HG03469 (cell line): ENCODE measurements around the gene CHAMP1.

Experiments used
- ATAC-seq: cut with Tn5 transposase; IDR thresholded peaks from one replicate; pipeline ENCODE4 v1.9.1; 2021; ENCODE audit warnings: mild to moderate bottlenecking, moderate library complexity, moderate number of reproducible peaks; ENCODE audit not compliant: unreplicated experiment

CHAMP1 gene

GRCh38 chr13:114314074-114314912, at the start of gene CHAMP1:
CHAMP1 (plus strand) TSS chr13:114314503; CDS start chr13:114323843, 9,340 bp downstream.
- peak; percentile 69 for ATAC-seq

- ATAC-seq, result no peak
Measured at GRCh38 chr13:114264886-114265611, 49.3 kb upstream of the CHAMP1 start.

- ATAC-seq, result no peak
Measured at GRCh38 chr13:114266241-114266640, 48.1 kb upstream of the CHAMP1 start.

GRCh38 chr13:114268344-114269280, 45.7 kb upstream of the CHAMP1 start:
- ATAC-seq, result no peak

GRCh38 chr13:114269281-114269770, 45.0 kb upstream of the CHAMP1 start:
- no peak for ATAC-seq

GRCh38 chr13:114272977-114273376, 41.3 kb upstream of the CHAMP1 start:
- ATAC-seq, result no peak

GRCh38 chr13:114275304-114275703, 39.0 kb upstream of the CHAMP1 start:
- no peak for ATAC-seq

GRCh38 chr13:114279146-114279545, 35.2 kb upstream of the CHAMP1 start:
- no peak for ATAC-seq

- ATAC-seq, result no peak
Measured at GRCh38 chr13:114279758-114280355, 34.4 kb upstream of the CHAMP1 start.

GRCh38 chr13:114281351-114282040, 32.8 kb upstream of the CHAMP1 start, which contains the start of gene UPF3A:
UPF3A (plus strand) TSS chr13:114281601; CDS start chr13:114281640, 39 bp downstream.
- peak; percentile 38 for ATAC-seq

GRCh38 chr13:114282041-114282670, 32.1 kb upstream of the CHAMP1 start:
- ATAC-seq, result peak; percentile 33

GRCh38 chr13:114283576-114283975, 30.7 kb upstream of the CHAMP1 start:
- no peak for ATAC-seq

GRCh38 chr13:114284680-114285079, 29.6 kb upstream of the CHAMP1 start:
- ATAC-seq, result no peak

GRCh38 chr13:114285166-114285808, 29.0 kb upstream of the CHAMP1 start:
- ATAC-seq, result no peak

GRCh38 chr13:114286808-114287207, 27.5 kb upstream of the CHAMP1 start:
- ATAC-seq, result no peak

GRCh38 chr13:114288157-114288591, 26.1 kb upstream of the CHAMP1 start:
- no peak for ATAC-seq

GRCh38 chr13:114296448-114296847, 17.9 kb upstream of the CHAMP1 start:
- no peak for ATAC-seq

GRCh38 chr13:114296902-114297301, 17.4 kb upstream of the CHAMP1 start:
- no peak for ATAC-seq

GRCh38 chr13:114298866-114299265, 15.4 kb upstream of the CHAMP1 start:
- ATAC-seq, result no peak
